Tongue (tissue), 2 donors: Measurements from ENCODE around the gene SERPIND1. TPM values are rescaled to one million over a fixed set of nuclear protein-coding genes. Genes with fewer than 3 reads are reported as not detected.
"Not testable (repeated sequence)": the region's sequence is repeated elsewhere in the genome, so short reads cannot be mapped to it uniquely, and the experiment has no call there.

ENCODE experiments used
- DNase-seq: peaks from one replicate; pipeline ENCODE4 v3.0.0-alpha.2; 2015
- total RNA-seq: library from RNA; depleted of rRNA; stranded (reverse); fragments of >200 nt; gene quantifications from one replicate; pipeline ENCODE4 v1.2.3, GENCODE V29; 2014

SERPIND1 gene, protein sequence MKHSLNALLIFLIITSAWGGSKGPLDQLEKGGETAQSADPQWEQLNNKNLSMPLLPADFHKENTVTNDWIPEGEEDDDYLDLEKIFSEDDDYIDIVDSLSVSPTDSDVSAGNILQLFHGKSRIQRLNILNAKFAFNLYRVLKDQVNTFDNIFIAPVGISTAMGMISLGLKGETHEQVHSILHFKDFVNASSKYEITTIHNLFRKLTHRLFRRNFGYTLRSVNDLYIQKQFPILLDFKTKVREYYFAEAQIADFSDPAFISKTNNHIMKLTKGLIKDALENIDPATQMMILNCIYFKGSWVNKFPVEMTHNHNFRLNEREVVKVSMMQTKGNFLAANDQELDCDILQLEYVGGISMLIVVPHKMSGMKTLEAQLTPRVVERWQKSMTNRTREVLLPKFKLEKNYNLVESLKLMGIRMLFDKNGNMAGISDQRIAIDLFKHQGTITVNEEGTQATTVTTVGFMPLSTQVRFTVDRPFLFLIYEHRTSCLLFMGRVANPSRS
- total RNA-seq: not detected

GRCh38 chr22:20773793-20774212 is at the start of gene SERPIND1:
SERPIND1 (plus strand) TSS chr22:20774113; CDS start chr22:20779313, 5,200 bp downstream.
- no peak for DNase-seq

- DNase-seq: no peak
Measured at GRCh38 chr22:20724676-20725454, 49.0 kb upstream of the SERPIND1 start.

DNA sequence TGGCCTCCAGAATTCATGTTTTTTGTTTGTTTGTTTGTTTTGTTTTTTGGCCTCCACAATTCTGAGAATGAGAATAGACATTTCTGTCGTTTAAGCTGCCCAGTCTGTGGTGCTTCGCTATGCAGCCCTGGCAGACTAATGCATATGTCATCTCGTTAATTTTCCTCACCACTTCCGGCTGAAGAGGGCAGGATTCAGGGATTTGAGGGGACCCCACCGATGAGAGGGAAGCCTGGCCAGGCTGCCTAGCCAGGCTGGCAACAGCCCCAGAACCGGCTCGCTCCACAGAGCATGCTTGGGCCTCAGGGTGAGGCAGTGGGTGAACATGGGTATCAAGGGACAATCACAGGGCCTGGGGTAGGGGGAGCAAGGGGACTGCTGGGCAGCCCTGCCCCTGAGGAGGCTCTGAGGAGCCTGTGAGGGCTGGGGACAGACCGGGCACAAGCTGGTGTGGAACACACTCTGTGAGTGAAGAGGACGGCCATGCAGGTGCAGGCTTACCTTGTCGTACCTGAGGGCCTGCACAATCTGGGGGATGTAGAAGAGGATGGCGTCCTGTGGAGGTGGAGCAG is 47.8 kb upstream of the SERPIND1 start:
- DNase-seq: no peak

- no peak for DNase-seq
Measured at GRCh38 chr22:20727118-20728015, 46.5 kb upstream of the SERPIND1 start.

- DNase-seq: no peak
Measured at GRCh38 chr22:20728523-20729190, 45.3 kb upstream of the SERPIND1 start.

DNA sequence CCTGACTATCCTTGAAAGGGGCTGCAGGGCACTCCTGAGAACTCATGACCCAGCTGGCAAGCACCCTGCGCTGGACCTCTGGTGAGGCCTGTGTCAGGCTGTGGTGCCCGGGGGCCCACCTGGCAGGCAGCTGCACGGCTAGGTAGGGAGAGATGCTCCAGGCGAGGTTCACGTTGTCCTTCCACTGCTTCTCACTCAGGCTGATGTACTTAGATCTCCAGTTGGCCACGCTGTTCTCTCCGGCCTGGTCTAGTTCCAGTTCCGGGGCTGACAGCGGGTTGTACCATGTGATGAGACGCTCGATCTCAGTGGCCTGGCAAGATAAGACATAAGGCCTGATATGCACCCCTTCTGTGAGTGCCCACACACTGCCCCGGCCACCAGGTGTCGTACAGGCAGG is 44.7 kb upstream of the SERPIND1 start:
- no peak for DNase-seq

GRCh38 chr22:20732431-20732830 is 41.5 kb upstream of the SERPIND1 start:
- DNase-seq: peak; percentile 17

DNA sequence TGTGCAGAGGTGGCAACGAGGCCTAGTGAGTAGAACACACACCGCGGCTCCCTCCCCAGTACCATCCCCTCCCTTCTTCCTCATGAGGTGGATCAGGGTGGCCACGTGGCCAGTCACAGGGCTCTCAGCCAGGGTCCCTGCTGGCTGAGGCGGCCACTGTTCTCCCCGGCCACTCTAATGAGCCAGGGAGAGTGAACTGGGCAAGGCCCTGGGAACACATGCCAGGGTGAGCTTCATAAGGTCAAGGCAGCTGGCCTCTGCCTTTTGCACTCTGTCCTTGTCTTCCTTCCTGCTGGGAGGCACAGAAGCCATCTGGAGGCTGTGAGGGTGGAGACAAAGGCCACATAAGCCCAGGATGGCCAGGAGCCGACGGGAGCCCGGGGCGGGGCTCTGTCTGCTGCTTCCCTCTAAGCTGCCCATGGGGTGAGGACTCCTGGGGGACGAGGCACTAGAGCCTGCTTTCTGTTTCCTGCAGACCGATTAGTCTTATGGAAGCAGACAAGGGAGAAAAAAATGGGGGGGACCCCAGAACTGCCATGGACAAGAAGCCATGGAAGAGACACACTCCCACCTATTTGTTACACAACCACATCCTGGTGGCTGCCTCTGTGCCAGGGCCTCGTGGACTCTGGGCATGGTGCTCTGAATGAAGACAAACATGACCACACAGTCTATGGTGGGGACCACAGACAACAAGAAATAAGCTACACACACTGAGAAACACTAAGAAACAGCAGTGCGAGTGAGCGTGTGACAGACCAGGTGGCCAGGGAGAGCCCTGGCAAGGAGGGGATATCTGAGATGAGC is 38.4 kb upstream of the SERPIND1 start:
- not testable (repeated sequence) for DNase-seq

DNA sequence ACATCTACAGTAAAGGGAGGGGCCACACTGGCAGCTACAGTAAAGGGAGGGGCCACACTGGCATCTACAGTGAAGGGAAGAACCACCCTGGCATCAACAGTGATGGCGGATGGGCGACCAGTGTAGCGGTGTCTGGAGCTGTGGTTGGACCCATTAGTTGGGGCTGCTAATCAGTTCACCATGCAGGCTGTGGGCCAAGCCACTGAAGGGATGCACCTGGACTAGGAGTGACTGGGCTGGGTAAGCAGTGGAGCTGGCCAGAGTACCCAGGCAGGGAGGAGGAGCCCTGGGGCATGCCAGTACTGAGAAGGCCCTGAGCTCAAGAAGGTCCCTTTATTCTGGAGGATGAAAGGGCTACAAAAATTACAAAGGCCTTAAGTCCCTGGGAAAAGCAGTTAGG is 37.0 kb upstream of the SERPIND1 start:
- not testable (repeated sequence) for DNase-seq

- no peak for DNase-seq
Measured at GRCh38 chr22:20738394-20739089, 35.4 kb upstream of the SERPIND1 start.

DNA sequence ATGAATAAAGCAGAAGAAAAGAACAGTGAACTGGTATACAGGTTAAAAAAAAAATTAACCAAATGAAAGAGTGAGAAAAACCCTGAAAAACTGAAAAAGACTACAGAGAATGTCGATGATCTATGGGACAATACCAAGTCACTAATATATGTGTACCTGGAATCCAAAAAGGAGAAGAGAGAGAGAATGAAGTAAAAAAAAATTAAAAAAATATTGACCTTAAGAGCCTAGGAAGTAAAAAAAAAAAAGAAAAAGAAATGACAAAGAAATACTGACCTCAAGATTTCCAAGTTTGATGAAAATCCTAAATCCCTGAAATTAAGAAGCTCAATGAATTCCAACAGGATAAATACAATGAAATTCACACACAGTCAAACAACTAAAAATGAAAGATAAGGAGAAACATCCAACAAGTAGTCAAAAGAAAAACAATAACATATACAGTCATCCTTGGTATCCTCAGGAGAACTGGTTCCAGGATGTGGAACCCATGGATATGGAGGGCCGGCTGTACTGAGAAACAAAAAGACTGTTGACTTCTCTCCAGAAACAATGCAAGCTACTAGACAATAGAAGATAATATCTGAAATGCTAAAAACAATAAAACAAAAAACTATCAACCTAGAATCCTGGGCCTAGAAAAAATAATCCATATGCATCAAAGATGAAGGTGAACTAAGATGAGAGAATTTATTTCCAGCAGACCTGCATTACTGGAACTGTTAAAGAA is 33.5 kb upstream of the SERPIND1 start:
- no peak for DNase-seq

DNA sequence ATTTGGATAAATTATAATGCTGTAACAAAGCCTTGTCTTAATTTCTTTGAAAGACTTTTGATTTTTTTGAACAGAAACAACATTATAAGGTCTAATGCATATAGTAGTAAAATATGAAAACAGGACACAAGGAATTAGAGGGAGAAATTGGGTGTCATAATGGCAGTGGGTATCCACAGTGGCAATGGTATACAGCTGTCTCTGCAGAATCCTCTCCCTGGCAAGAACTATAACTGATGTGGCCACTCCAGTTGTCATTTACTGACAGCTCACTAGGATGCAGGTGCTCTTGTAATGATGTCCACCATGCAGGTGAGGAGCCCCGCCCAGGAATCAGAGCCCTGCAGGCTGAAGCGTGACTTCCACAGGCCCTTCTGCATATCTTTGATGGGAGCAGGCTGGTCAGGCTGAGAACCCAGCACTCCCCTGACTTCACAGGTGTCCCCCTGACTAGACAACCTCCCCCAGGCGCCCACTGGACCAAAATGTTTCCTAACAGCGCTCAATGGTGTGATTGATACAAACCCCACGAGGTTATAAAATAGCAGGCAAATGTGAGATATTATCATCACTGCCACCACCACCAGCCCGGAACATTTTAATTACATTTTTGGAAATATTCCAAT is 32.8 kb upstream of the SERPIND1 start:
- DNase-seq: no peak

GRCh38 chr22:20741634-20742581 is 32.0 kb upstream of the SERPIND1 start:
- peak; percentile 75 for DNase-seq

DNA sequence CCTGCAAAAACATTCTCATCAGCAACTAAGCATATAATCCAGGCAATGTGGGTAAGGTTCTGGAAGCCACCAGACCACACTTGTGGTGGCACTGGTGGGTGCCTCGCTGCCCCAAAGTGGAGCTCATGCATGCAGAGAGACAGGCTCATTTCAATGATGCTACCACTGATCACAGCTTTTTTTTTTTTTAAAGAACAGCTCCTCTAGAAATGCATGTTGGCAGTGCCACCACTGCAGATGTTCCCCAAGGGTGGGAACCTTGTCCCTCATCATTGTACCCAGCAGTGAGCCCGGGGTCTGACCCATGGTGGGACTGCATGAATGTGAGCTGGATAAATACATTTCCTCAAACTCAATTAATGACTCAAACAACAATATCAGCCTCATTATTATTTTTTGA is 31.1 kb upstream of the SERPIND1 start:
- no peak for DNase-seq

DNA sequence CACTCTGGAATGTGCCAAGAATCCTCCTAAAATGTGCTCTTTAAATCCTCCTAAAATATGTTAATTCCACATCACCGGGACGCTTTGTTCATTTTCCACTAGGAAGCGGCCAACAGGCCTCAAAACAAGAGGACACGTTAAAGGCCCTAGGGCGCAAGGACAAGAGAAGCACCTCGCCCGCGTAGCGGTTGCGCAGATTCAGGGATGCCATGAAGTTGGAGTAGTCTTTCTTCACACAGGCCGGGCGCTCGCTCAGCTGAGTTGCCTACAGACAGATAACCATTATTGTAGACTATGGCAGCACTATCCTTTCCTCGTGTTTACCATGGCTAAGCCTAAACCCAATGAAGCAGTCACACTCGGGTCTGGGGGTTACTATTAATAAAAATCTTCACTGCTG is 29.5 kb upstream of the SERPIND1 start:
- DNase-seq: no peak

- no peak for DNase-seq
Measured at GRCh38 chr22:20745119-20745518, 28.8 kb upstream of the SERPIND1 start.
